IMR-90 (cell line): ENCODE data around the gene GRB2. TPM values are rescaled to one million over a fixed set of nuclear protein-coding genes. Genes with fewer than 3 reads are reported as not detected.

Experiments used
- ATAC-seq: fragments of 200-7000 bp; cut with Tn5 transposase; 2 replicates; pipeline ENCODE4 v1.9.1; 2020; ENCODE audit warnings: low read depth, mild to moderate bottlenecking, moderate library complexity
- BruUV-seq: library from RNA; stranded (reverse); fragments of 400-500 nt; replicated peaks from 2 replicates; lab custom pipeline; 2021; lab: Mats Ljungman, UMichigan
- CTCF ChIA-PET: fragments of 300-600 bp; formaldehyde crosslinking; extraction: SDS; loops from one replicate; lab custom pipeline; 2021; ENCODE audit warnings: antibody characterized with exemption; lab: Yijun Ruan, JAX
- POLR2A ChIA-PET: fragments of 300-600 bp; sonication (Branson Sonifier 250); formaldehyde crosslinking; loops from one replicate; lab custom pipeline; 2022; ENCODE audit warnings: antibody characterized with exemption; ENCODE audit not compliant: unreplicated experiment; lab: Charles Lee
- DNase-seq: peaks from one replicate; pipeline ENCODE4 v3.0.0; 2013
- H2AFZ ChIP-seq: replicated peaks from 2 replicates; pipeline ENCODE3; 2013; ENCODE audit warnings: low read length, mild to moderate bottlenecking; ENCODE audit not compliant: poor library complexity
- H2AK5ac ChIP-seq: 2 replicates; pipeline ENCODE4 v1.6.1; 2013; ENCODE audit warnings: low read depth, low read length, inconsistent platforms
- H2AK9ac ChIP-seq: replicated peaks from 2 replicates; pipeline ENCODE3; 2013; ENCODE audit warnings: mild to moderate bottlenecking, low read depth, low read length, moderate library complexity; ENCODE audit not compliant: poor library complexity
- H2BK120ac ChIP-seq: 2 replicates; pipeline ENCODE4 v1.6.1; 2013; ENCODE audit warnings: low read depth, low read length, inconsistent platforms
- H2BK15ac ChIP-seq: 3 replicates; pipeline ENCODE4 v1.6.1; 2013; ENCODE audit warnings: low read depth, low read length, inconsistent platforms
- H2BK20ac ChIP-seq: 2 replicates; pipeline ENCODE4 v1.6.1; 2013; ENCODE audit warnings: low read depth, mild to moderate bottlenecking, inconsistent platforms, low read length, moderate library complexity
- H2BK5ac ChIP-seq: 2 replicates; pipeline ENCODE4 v1.6.1; 2013; ENCODE audit warnings: mild to moderate bottlenecking, low read depth, low read length, inconsistent platforms; ENCODE audit not compliant: poor library complexity, severe bottlenecking
- H3K14ac ChIP-seq: replicated peaks from 2 replicates; pipeline ENCODE4 v1.6.1; 2013; ENCODE audit warnings: low read depth, low read length, inconsistent platforms
- H3K18ac ChIP-seq: 2 replicates; pipeline ENCODE4 v1.6.1; 2013; ENCODE audit warnings: low read depth, low read length, control low read depth
- H3K23ac ChIP-seq: 2 replicates; pipeline ENCODE4 v1.6.1; 2013; ENCODE audit warnings: low read depth, low read length, inconsistent platforms
- H3K27ac ChIP-seq: 2 replicates; pipeline ENCODE4 v1.5.1; 2013; ENCODE audit warnings: mild to moderate bottlenecking, control low read depth, low read length; ENCODE audit not compliant: insufficient read depth
- H3K27me3 ChIP-seq: 2 replicates; pipeline ENCODE4 v1.6.1; 2013; ENCODE audit warnings: low read length; ENCODE audit not compliant: control insufficient read depth, insufficient read depth
- H3K36me3 ChIP-seq: 2 replicates; pipeline ENCODE4 v1.6.1; 2013; ENCODE audit warnings: low read length, mixed read lengths; ENCODE audit not compliant: control insufficient read depth, insufficient read depth
- H3K4ac ChIP-seq: 2 replicates; pipeline ENCODE4 v1.6.1; 2013; ENCODE audit warnings: low read depth, low read length, inconsistent platforms
- H3K4me1 ChIP-seq: 2 replicates; pipeline ENCODE4 v1.6.1; 2013; ENCODE audit warnings: low read length, mixed read lengths; ENCODE audit not compliant: control insufficient read depth, insufficient read depth
- H3K4me2 ChIP-seq: 2 replicates; pipeline ENCODE4 v1.6.1; 2013; ENCODE audit warnings: low read depth, mild to moderate bottlenecking, control low read depth, low read length, moderate library complexity
- H3K4me3 ChIP-seq: 2 replicates; pipeline ENCODE4 v1.5.1; 2013; ENCODE audit warnings: low read depth, mild to moderate bottlenecking, control low read depth, low read length, moderate library complexity; ENCODE audit not compliant: insufficient read depth
- H3K56ac ChIP-seq: 2 replicates; pipeline ENCODE4 v1.6.1; 2013; ENCODE audit warnings: low read length, inconsistent platforms; ENCODE audit not compliant: insufficient read depth; ENCODE audit errors: extremely low read depth
- H3K79me1 ChIP-seq, 2 experiments: 2 replicates each; pipeline ENCODE4 v1.6.1; 2013; ENCODE audit warnings: low read length in 2 of 2, inconsistent platforms in 1 of 2, low read depth in 1 of 2
- H3K9ac ChIP-seq: 2 replicates; pipeline ENCODE4 v1.6.1; 2013; ENCODE audit warnings: low read depth, low read length, control low read depth
- H3K9me1 ChIP-seq: 2 replicates; pipeline ENCODE4 v1.6.1; 2013; ENCODE audit warnings: low read length, inconsistent platforms; ENCODE audit not compliant: insufficient read depth
- H3K9me3 ChIP-seq: 2 replicates; pipeline ENCODE4 v1.6.1; 2013; ENCODE audit warnings: low read length; ENCODE audit not compliant: control insufficient read depth, insufficient read depth
- H4K20me1 ChIP-seq: 2 replicates; pipeline ENCODE4 v1.6.1; 2013; ENCODE audit warnings: low read length, inconsistent platforms; ENCODE audit not compliant: insufficient read depth
- H4K5ac ChIP-seq: 2 replicates; pipeline ENCODE4 v1.6.1; 2013; ENCODE audit warnings: mild to moderate bottlenecking, low read depth, low read length, control low read depth
- H4K8ac ChIP-seq, 2 experiments: 2 replicates each; pipeline ENCODE4 v1.6.1; 2013; ENCODE audit warnings: low read depth in 2 of 2, low read length in 2 of 2, control low read depth in 1 of 2, inconsistent platforms in 1 of 2
- H4K91ac ChIP-seq: 2 replicates; pipeline ENCODE4 v1.6.1; 2013; ENCODE audit warnings: low read depth, low read length, inconsistent platforms; ENCODE audit not compliant: insufficient read depth
- MAFK ChIP-seq: IDR thresholded peaks from 2 replicates; pipeline ENCODE4 v1.6.1; 2012; ENCODE audit warnings: low read depth, low read length, improper control_type of control experiment
- NFE2L2 ChIP-seq: fragments of 150-350 bp; IDR thresholded peaks from 2 replicates; pipeline ENCODE4 v1.6.1; 2016; ENCODE audit warnings: low read depth, mild to moderate bottlenecking, low read length
- WGBS, 2 experiments: methylation state at CpG; one replicate each; pipeline versions ENCODE4 v1.1.5 to v1.1.7; 2013; ENCODE audit warnings: missing lambda C conversion rate in 2 of 2; ENCODE audit not compliant: insufficient read length in 1 of 2; ENCODE audit errors: extremely low coverage in 2 of 2; 5-methylcytosine and 5-hydroxymethylcytosine counted together
- dilution Hi-C: fragments of 300-500 bp; cut with HindIII; formaldehyde crosslinking; loops from one replicate; pipeline ENCODE4 v1.14.3; 2018; ENCODE audit warnings: low sequenced_read_pairs; ENCODE audit not compliant: unreplicated experiment
- in situ Hi-C: fragments of 300-500 bp; cut with MboI; formaldehyde crosslinking; loops from 3 replicates; pipeline ENCODE4 v1.14.3; 2019; ENCODE audit warnings: low sequenced_read_pairs, inconsistent platforms, mixed read lengths
- intact Hi-C: fragments of 100-400 bp; cut with micrococcal nuclease; formaldehyde crosslinking; loops from 2 replicates; pipeline ENCODE4 v1.10.0; 2022
- polyA plus RNA-seq, 3 experiments: library from polyadenylated mRNA; depleted of rRNA; stranded (reverse); fragments of >200 nt; gene quantifications; 2 replicates each; pipeline ENCODE4 v1.2.3, GENCODE V29; 2012; ENCODE audit warnings: low replicate concordance in 1 of 3
- total RNA-seq: library from RNA; depleted of rRNA; stranded (reverse); fragments of >200 nt; gene quantifications from 2 replicates; pipeline ENCODE4 v1.2.3, GENCODE V29; 2012
- TF ChIP-seq, protein P1 (sequence below): fragments of 150-350 bp; IDR thresholded peaks from 2 replicates; pipeline ENCODE4 v1.6.1; 2017; ENCODE audit warnings: mild to moderate bottlenecking, antibody characterized with exemption, low read length, low read depth

Gene GRB2
- total and polyA plus RNA-seq, 2 of the 4 experiments (the other 2 are of a cell fraction) = 49.3 to 62.1 TPM

DNA sequence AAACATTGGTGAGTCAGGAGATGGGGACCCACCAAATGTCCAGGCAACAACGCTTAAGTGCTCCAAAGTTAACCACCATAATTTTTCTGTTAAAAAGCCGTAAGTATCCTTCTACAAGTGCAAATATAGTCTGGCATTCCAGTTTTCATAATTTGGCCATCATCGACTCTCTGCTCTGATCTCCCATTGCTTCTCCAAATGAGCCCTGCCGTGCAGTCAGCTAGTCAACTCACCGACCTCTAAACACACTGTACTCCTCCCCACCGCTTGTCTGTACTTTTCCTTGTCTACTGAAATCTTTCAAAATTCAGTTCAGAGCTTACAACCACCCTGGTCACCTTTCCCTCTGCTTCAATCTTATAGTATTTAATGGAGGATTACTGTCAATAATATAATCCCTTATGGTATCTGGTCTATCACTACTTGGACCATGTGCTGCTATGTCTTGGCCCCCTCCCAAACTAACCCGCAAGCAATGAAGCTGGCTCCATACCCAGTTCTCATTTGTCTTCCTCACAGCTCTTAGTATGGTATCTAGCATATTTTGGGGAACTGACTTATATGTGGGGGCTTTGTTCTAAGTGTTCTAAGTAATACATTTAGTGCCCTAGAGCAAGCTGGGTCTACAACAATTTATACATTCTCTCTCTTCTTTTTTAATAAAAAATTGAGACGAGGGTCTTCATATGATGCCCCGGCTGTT lies 63.5 kb downstream of the GRB2 start:
- H4K8ac ChIP-seq = no peak overlapping the region
- H3K56ac ChIP-seq = no peak overlapping the region
- H2BK15ac ChIP-seq = no peak overlapping the region
- H2BK5ac ChIP-seq = no peak overlapping the region
- H3K36me3 ChIP-seq = peaks cover 1% of the 10 kb centered on the region; the same call in 1 of the 2 replicates
- dilution Hi-C loops (no loop called here), intact Hi-C loops (no loop called here), in situ Hi-C loops (no loop called here)
- DNase-seq (no peak), ATAC-seq (no peak)
- no peaks in the 10 kb centered on the region for H3K27me3 ChIP-seq
- H2AK9ac ChIP-seq = no peak overlapping the region
- no peak overlapping the region for H3K27ac ChIP-seq
- no peak overlapping the region for H3K4me3 ChIP-seq
- no peak overlapping the region for H3K18ac ChIP-seq
- no peak overlapping the region for H2BK20ac ChIP-seq
- no peak overlapping the region for H3K4ac ChIP-seq
- H3K4me2 ChIP-seq = no peak overlapping the region
- no peak overlapping the region for H4K91ac ChIP-seq
- no peak overlapping the region for H3K23ac ChIP-seq
- no peak overlapping the region for H2AK5ac ChIP-seq
- no peak overlapping the region for H2BK120ac ChIP-seq
- H3K79me1 ChIP-seq = peaks cover 37 to 74% of the 10 kb centered on the region in 2 experiments
- H2AFZ ChIP-seq = no peak overlapping the region
- H4K20me1 ChIP-seq = peaks cover 70% of the 10 kb centered on the region
- H3K9ac ChIP-seq = no peak overlapping the region
- TF ChIP-seq, protein P1, sequence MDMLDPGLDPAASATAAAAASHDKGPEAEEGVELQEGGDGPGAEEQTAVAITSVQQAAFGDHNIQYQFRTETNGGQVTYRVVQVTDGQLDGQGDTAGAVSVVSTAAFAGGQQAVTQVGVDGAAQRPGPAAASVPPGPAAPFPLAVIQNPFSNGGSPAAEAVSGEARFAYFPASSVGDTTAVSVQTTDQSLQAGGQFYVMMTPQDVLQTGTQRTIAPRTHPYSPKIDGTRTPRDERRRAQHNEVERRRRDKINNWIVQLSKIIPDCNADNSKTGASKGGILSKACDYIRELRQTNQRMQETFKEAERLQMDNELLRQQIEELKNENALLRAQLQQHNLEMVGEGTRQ = no peak
- TF ChIP-seq MAFK (no peak), NFE2L2 (no peak)
- H3K4me1 ChIP-seq = peaks cover 6% of the 10 kb centered on the region
- WGBS, 2 experiments = 100% methylated on average over 2 of the region's 9 CpGs; no CpG with 5 or more reads in 1 of the 2 experiments
- POLR2A ChIA-PET = no interaction called here
- H3K9me3 ChIP-seq = no peaks in the 10 kb centered on the region
- H3K9me1 ChIP-seq = peaks cover 15% of the 10 kb centered on the region
- CTCF ChIA-PET = no interaction called here
- no TSS peak for BruUV-seq
- H3K14ac ChIP-seq = no peak overlapping the region
- no peak overlapping the region for H4K5ac ChIP-seq
